22Rv1 (cell line): ENCODE data around the gene CDYL.

Experiments used
- CTCF ChIP-seq: fragments of 450-650 bp; IDR thresholded peaks from 2 replicates; pipeline ENCODE4 v1.5.1; 2017; ENCODE audit warnings: mild to moderate bottlenecking
- ZFX ChIP-seq: fragments of 450-650 bp; IDR thresholded peaks from 2 replicates; pipeline ENCODE4 v1.6.1; 2017; ENCODE audit warnings: antibody characterized with exemption, borderline replicate concordance

GRCh38 chr6:4781426-4781825, 5.2 kb downstream of the CDYL start:
- TF ChIP-seq CTCF (no peak), ZFX (no peak)
